Measurements from ENCODE around the gene MIEF2. TPM values are rescaled to one million over a fixed set of nuclear protein-coding genes. Genes with fewer than 3 reads are reported as not detected.

MIEF2 gene, protein sequence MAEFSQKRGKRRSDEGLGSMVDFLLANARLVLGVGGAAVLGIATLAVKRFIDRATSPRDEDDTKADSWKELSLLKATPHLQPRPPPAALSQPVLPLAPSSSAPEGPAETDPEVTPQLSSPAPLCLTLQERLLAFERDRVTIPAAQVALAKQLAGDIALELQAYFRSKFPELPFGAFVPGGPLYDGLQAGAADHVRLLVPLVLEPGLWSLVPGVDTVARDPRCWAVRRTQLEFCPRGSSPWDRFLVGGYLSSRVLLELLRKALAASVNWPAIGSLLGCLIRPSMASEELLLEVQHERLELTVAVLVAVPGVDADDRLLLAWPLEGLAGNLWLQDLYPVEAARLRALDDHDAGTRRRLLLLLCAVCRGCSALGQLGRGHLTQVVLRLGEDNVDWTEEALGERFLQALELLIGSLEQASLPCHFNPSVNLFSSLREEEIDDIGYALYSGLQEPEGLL
- total RNA-seq: 21.3 and 30.5 TPM in 2 replicates

DNA sequence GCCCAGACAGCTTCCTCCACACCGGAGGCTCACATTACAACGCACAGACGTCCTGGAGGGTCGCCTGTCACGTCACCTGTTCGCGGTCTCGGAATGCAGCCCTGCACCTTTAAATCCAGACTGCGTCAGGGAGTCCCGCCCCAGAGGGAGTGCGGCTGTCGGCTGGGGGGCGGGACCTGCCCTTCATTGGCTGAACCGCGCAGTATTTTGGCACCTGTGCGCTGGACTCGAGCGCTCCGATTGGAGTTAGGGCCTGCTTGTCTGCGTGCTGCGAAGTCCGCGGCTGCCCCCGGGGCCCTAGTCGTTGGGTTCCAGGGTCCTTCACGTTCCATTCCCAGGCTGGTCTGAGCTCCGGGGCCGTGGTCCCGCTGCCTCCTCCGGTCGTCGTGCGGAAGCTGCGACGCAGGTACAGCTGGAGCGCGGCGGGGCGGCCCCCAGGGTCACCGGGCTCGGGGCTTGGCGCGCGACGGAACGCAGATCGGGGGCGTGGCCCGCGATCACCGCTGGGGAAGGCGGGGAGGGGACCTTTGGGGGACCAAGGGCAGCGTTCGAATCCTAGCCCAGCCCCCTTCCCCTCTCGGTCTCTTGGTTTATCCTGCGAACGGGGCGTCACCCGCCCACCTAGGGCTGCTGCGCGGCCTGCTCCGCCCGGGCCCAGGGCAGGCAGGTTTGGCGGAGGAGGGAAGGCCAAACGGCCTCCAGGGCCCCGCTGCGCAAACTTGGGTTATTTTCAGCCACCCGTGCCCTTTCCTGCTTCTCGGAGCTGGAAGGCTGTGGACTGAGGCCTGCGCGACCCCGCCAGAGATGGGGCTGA lies at the start of gene MIEF2:
MIEF2 (plus strand) TSS at position 331 of the 814 bp plus-strand sequence. CDS start 2,059 bp downstream, outside the sequence.

DNA sequence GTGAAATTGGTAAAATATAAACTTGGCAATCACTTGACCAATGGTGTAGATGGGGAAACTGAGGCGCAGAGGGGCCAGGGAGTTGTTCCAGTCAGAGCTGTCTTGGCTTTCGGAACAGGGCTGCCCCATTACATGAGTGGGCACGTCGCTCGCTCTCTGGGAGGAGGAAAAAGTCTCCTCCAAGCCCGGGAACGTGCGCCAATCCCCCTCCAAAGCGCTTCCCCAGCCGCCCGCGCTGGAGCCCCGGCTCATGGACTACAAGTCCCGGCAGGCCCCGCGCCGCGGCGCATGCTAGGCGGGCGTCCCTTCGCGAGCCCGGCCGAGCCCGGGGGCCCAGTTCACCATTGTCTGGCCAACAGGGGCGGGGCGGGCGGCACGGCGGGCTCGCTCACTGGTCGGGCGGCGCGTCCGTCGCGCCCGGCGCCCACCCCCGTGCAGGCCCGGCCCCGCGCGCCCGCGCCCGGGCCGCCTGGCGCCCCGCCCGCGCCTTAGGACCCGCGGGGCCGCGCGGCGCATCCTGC lies 35.3 kb upstream of the MIEF2 start, which contains the start of gene LLGL1:
LLGL1 (plus strand) TSS at position 515 of the 521 bp plus-strand sequence. CDS start 48 bp downstream, outside the sequence.

DNA sequence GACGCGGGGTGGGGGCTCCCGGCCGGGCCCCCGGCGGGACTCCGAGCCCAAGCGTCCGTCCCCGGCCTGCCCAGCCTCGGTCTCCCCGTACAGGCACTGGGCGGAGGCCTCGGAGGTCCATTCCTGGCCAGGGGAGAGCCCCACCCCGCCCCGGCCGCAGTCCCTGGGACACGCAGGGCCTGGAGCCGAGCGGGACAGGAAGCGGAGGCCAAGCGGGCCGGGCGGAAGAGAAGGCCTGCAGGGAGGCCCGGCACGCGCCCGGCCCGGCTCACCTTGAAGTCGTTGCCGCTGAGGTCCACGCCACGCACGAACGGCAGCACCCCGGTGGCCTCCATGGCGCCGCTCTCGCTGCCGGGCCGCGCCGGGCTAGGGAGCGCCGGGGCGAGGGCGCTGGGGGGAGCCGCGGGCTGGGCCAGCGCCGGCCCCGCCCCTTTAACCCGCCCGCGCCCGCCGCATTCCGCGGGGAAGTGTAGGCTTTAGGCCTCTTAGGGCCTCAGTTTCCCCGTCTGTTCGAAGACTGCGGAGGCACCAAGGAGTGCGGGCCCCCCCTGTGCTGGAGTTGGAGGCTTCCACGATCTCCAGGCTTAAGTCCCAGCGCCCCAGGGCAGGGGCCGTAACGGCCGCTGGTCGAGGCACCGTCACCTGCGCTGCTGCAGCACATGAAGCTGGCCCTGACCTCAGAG lies 2.0 kb upstream of the MIEF2 start, which contains the start of gene FLII:
FLII (minus strand) TSS at position 383 of the 683 bp plus-strand sequence; CDS start at position 335, 48 bp downstream.

DNA sequence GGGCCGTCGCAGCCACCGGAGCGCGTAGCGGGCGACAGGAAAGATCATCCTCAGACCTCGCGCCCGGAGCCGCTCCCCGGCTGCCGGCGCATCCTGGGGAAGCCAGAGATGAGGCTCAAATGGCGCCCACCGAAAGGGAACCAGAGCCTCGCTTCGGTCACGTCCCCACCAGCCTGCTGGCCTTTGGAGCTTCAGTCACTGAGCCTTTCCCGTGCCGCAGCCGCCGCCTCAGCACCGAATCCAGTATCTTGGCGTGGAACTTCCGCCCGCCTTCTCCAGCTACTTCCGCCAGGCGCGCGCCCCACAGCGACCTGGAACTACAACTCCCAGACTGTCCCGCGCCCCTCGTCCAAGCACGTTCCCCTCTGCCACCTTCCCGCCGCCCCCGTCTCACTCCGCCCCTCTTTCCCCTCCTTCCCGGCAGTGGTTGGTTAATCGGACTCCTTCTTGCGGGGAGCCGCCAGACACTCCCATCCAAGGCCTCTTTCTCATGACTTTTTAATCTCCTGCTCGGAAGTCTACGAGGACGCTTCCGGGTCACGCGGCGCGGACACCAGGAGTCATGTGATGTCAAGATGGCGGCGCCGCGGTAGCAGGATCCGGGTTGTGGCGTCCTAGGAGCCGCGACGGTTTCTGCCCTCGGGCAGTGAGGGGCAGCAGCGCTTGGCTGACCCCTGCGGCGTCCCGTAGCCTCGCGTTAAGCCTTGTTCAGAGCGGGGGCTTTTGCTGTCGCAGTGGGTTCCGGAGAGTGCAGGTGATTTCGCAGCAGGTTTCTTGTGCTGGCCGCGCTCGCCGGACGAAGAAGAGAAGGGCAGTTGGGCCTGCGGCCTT lies 54.5 kb downstream of the MIEF2 start, which contains the start of the genes SMCR8 and TOP3A:
SMCR8 (plus strand) TSS at position 563 of the 831 bp plus-strand sequence. CDS start 497 bp downstream, outside the sequence.
TOP3A (minus strand) TSS at position 264 of the 831 bp plus-strand sequence; CDS start at position 48, 216 bp downstream.

Other genes with a start within 250 kb of the MIEF2 start
- 15.1 and 18.0 TPM in 2 replicates for gene ATPAF2, start 221.5 kb upstream of the MIEF2 start, total RNA-seq
- 7.1 and 12.6 TPM in 2 replicates for gene GID4, start 221.3 kb upstream of the MIEF2 start, total RNA-seq
- gene DRG2, start 172.7 kb upstream of the MIEF2 start, total RNA-seq: 43.3 and 47.6 TPM in 2 replicates
- 2.2 and 3.6 TPM in 2 replicates for gene MYO15A, start 151.9 kb upstream of the MIEF2 start, total RNA-seq
- 95.6 and 148 TPM in 2 replicates for gene ALKBH5, start 76.8 kb upstream of the MIEF2 start, total RNA-seq
- 46.8 and 65.0 TPM in 2 replicates for gene LLGL1, start 35.0 kb upstream of the MIEF2 start, total RNA-seq
- 371 and 453 TPM in 2 replicates for gene FLII, start 1.9 kb upstream of the MIEF2 start, total RNA-seq
- 18.5 and 29.5 TPM in 2 replicates for gene TOP3A, start 54.3 kb downstream of the MIEF2 start, total RNA-seq
- 18.5 and 27.1 TPM in 2 replicates for gene SMCR8, start 54.6 kb downstream of the MIEF2 start, total RNA-seq
- 7.4 and 19.9 TPM in 2 replicates for gene SHMT1, start 102.9 kb downstream of the MIEF2 start, total RNA-seq
- gene EVPLL, start 117.1 kb downstream of the MIEF2 start, total RNA-seq: not detected in 2 replicates
- gene LGALS9C, start 216.1 kb downstream of the MIEF2 start, total RNA-seq: not detected in 2 replicates

Measured in smooth muscle cell of trachea (primary cell).